OCI-M2 (cell line): ENCODE data around the gene TSEN15.
"Not testable (repeated sequence)": the region's sequence is repeated elsewhere in the genome, so short reads cannot be mapped to it uniquely, and the experiment has no call there.

Source experiments
- DNase-seq: peaks from one replicate; lab custom pipeline; 2025; ENCODE audit not compliant: unreplicated experiment; lab: John Stamatoyannopoulos, UW

The TSEN15 gene

GRCh38 chr1:184096005-184096404 lies 44.5 kb downstream of the TSEN15 start:
- DNase-seq, result no peak

DNA sequence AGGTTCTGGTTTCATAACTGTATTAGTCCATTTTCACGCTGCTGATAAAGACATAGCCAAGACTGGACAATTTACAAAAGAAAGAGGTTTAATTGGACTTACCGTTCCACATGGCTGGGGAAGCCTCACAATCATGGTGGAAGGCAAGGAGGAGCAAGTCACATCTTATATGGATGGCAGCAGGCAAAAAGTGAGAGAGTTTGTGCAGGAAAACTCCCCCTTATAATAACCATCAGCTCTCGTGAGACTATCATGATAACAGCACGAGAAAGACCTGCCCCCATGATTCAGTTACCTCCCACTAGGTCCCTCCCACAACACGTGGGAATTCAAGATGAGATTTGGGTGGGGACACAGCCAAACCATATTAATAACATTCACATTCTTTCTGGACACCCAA lies 45.0 kb downstream of the TSEN15 start:
- not testable (repeated sequence) for DNase-seq

DNA sequence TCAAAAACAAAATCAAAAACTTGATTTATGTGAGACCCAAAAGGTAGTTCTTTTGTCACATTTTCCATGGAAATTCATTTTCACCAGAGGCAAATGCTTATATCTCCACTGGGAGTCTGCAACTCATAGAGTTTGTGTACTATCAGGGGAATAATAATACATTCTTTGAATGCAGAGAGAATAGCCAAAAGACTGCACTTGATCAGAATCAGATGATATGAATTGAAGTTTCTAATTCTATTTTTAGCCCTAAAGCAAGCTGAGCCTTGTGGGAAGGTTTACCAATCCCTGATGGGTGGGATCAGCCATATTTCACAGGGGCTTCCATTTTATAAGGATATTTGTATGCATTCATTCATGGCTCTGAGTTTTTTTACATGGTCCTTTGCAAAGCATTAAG lies 49.6 kb downstream of the TSEN15 start:
- no peak for DNase-seq

- no peak for DNase-seq
Observed at GRCh38 chr1:184101571-184101970, 50.0 kb downstream of the TSEN15 start.

DNA sequence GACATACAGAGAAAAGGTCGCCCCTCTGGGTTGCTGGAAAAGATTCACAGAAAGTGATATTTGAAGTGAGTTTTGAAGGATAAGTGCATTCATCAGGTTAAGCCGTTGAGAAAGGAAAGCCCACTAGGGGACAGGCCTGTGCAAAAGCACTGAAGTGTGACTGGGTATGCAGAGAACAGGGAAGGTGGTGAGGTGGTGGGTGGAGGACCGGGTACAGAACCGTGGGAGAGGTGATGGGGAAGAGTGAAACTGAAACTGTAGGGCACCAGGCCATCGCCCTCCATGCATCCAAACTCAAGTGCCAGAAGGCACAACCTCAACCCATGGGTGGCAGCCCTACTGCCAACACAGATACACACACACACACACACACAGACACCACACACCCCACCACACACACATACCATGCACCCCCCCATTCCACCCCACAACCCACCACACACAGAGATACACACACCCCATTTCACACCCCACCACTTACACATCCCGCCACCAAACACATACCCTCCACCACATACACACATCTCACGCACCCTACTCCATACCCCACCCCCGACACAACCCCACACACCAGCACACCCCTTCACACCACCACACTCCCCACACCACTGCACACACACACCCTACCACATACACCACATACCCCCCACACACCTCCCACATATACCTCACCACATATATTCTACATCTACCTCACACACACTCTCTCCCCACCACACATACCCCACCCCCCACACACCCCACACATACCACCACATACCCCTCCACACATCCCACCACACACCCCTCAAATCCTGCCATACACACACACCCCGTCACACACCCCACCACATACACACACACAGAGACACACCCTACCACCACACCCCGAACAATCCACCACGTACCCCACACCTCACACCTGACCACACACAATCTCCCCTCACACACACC lies 59.0 kb downstream of the TSEN15 start:
- DNase-seq, result no peak

GRCh38 chr1:184112176-184112948 lies 60.8 kb downstream of the TSEN15 start:
- DNase-seq, result no peak

- no peak for DNase-seq
Observed at GRCh38 chr1:184113251-184113650, 61.7 kb downstream of the TSEN15 start.

DNA sequence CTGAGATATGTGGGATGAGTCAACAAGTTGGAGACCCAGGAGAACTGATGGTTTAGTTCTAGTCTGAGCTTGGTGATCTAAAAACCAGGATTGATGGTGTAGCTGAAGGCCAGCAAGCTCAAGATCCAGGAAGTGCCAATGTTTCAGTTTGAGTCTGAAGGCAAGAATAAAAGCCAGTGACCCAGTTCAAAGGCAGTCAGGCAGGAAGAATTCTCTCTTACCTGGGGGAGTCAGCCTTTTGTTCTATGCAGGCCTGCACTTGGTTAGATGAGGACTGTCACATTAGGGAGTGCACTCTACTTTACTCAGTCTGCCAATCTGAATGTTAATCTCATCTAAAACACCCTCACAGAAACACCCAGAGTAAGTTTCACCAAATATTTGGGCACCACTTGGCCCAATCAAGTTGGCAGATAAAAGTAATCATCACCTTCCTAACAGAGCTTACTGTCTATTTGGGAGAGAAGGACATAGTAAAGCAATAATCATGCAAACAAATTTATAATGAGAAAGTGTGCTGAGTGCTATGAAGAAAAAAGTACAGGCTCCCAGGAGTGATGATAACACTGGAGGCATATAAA lies 63.4 kb downstream of the TSEN15 start:
- DNase-seq, result no peak

DNA sequence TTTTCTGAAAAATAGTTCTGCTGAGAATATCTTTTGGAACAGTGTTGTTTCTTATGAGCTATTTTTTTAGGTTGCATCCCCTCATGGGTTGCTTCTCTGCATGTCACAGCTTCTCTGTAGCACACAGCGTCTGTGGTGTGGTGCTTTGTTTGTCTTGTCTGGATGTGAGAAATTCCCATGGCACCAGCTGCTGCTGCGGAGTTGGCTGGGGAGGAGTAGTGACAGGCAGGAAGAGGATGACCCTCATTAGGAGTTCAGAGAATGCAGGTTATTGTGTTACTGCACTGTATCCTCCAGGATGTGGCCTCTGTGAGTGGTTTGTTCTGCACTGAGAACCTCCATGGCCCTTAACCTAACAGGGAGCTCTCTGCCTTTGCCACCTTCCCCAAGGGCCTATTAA lies 64.8 kb downstream of the TSEN15 start:
- no peak for DNase-seq

DNA sequence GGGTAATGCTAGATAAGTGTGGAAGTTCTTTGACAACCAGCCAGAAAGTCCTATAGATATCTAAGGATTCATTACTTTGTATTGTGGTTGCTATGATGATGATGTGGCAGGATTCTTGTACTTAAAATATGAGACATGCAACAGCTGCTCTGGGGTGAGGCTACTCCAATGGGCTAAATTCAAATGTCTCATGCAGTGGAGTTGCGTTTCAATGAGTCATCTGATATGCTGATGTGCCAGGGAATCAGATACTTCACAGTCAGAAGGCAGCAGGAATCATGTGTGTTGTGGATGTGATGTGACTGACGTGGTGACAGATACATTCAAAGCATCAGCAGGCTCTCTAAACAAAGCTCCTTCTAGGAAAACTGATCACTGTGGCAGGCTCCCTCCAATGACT lies 66.5 kb downstream of the TSEN15 start:
- DNase-seq, result no peak
